GM18526 (cell line): ENCODE results near the gene CRIM1.

Experiments
- POLR2A ChIP-seq: IDR thresholded peaks from 3 replicates; pipeline ENCODE4 v1.6.1; 2011; ENCODE audit not compliant: insufficient read length; ENCODE audit errors: extremely low read depth

Gene CRIM1

DNA sequence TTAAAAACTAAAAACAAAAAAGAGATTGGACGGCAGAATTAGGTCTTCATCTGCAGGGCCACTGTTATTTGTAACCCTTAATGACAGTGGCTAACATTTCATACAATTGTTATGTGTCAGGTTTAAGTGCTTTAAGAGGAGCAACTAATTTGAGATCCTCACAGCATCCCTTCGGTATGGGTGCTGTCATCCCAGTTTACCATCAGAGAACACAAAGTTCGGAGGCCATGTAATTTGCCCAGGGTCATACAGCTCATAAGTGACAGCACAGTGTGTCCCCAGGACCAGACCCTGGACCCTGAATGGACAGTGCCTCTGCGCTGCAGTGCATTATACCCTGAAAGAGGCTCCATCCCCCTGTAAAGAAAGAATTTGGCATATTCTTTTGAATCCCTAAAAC, 127.7 kb downstream of the CRIM1 start:
- no peak for TF ChIP-seq POLR2A

- TF ChIP-seq POLR2A, result no peak
Measured at GRCh38 chr2:36484454-36484853, 128.9 kb downstream of the CRIM1 start.

GRCh38 chr2:36485521-36485920, 129.9 kb downstream of the CRIM1 start:
- TF ChIP-seq POLR2A, result no peak

DNA sequence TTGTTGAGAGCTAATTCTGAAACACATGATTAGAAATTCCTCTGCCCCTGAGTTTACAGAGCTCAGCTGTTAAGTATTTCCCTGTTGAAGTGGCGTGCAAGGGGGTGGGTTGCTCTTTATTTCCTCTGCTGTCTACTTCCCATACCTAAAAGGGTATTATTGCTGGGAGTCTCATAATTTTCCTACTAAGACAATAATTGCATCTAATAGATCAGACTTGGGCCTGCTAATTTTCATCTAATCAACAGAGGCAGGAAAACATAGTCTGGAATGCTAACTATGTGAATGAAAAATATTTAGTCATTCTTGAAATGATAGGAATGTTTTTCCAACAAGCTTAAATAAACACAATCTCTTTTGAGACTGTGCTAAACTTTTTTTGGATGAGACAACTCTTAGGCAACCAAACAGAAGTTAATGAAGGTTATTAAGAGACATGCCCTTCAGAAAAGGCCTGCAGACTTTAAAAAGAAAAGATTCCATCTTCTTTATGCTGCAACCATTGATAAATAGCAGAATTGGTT, 131.0 kb downstream of the CRIM1 start:
- no peak for TF ChIP-seq POLR2A

DNA sequence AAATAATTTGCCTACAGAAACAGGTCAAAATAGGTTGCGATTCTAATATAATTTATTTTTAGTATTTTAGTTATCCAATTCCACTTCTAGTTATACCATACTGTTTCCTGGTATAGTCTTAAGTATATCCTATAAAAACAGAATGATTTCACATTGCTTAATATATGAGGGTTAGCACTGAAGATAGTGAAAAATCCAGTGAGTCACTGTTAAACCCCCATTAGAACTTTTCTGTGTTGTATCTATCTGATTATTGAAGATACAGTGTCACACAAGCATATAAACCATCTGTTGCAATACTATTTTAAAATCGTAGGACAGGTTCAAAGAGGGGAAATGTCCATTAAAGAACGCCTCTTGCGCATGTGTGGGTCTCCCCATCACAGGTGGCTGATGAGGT, 132.4 kb downstream of the CRIM1 start:
- no peak for TF ChIP-seq POLR2A

DNA sequence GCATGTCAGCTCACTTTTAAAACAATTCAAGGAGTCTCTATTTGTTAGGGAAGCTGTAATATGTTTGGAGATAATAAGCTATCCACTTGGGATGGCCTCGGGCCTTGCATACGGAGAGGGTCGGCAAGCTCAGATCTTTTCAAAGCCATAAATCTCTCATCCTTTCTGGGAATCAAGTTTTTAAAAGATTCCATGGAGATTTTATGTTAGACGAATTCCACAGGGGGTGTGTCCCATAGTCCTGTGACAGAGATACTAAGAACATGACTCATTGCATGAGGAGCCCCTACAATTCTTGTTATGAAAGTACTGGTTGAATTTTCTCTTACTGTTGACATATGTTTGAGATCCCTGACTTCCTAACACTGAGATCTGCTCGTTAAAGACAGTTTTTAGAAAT, 133.7 kb downstream of the CRIM1 start:
- no peak for TF ChIP-seq POLR2A

- no peak for TF ChIP-seq POLR2A
Measured at GRCh38 chr2:36490749-36491148, 135.2 kb downstream of the CRIM1 start.

GRCh38 chr2:36492216-36492945, 136.8 kb downstream of the CRIM1 start:
- no peak for TF ChIP-seq POLR2A

DNA sequence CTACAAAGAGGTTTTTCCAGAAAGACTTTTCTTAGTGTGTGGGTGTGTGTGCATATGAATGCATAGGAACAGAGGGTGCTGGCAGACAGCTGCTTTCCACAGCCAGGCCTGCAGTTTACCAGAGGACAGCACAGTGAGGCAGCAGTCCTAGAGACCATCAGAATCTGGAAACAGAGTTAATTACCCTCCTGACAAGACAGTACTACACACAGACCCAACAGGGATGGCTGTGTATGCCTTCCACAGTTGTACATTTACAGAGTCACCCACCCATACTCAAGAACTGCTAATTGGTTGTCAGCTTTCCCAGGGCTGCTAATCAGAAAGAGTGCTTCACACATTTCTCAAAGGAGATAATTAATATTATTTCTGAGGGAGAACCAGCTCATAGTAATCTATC, 137.7 kb downstream of the CRIM1 start:
- TF ChIP-seq POLR2A, result no peak

DNA sequence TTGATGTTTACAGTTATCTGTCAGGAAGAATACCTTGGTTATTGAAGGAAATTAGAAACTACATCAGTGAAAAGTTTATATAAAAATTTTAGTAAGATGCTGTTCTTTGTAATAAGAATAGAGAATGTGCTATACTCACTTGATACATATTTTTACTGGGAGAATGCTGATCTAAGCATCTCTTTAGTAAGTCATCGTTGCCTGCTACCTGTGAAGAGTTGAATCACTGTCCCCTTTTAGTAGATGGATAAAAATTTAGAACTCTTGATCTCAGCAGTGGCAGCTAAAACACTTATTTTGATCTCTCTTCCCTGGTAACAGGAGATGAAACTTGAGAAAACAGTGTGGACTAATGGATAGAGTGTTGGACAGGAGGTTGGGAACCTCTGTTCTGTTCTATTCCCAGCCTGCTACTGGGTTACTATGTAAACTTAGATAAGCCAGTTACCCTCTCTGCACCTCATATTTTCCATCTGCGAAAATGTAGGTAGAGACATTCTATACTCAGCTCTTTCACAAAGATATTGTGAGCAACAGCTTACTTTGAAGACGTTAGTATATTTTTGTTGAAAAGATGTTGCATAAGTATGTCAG, 142.1 kb downstream of the CRIM1 start:
- TF ChIP-seq POLR2A, result no peak

- TF ChIP-seq POLR2A, result no peak
Measured at GRCh38 chr2:36499128-36499820, 143.7 kb downstream of the CRIM1 start.

DNA sequence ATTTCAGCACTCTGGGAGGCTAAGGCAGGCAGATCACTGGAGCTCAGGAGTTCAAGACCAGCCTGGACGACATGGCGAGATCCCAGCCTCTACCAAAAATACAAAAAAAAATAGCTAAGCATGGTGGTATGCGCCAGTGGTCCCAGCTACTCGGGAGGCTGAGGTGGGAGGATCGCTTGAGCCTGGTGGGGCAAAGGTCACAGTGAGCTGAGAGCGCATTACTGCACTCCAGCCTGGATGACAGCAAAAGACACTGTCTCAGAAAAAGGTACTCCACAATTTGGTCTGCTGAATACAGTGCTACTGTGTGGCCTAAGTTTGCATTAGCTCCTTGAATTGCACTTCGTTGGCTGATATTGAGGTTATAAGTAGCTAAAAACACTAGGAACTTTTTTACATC, 144.5 kb downstream of the CRIM1 start:
- no peak for TF ChIP-seq POLR2A

GRCh38 chr2:36502081-36502480, 146.5 kb downstream of the CRIM1 start:
- TF ChIP-seq POLR2A, result no peak

- TF ChIP-seq POLR2A, result no peak
Measured at GRCh38 chr2:36507408-36507812, 151.8 kb downstream of the CRIM1 start.

- TF ChIP-seq POLR2A, result no peak
Measured at GRCh38 chr2:36509075-36509474, 153.5 kb downstream of the CRIM1 start.

DNA sequence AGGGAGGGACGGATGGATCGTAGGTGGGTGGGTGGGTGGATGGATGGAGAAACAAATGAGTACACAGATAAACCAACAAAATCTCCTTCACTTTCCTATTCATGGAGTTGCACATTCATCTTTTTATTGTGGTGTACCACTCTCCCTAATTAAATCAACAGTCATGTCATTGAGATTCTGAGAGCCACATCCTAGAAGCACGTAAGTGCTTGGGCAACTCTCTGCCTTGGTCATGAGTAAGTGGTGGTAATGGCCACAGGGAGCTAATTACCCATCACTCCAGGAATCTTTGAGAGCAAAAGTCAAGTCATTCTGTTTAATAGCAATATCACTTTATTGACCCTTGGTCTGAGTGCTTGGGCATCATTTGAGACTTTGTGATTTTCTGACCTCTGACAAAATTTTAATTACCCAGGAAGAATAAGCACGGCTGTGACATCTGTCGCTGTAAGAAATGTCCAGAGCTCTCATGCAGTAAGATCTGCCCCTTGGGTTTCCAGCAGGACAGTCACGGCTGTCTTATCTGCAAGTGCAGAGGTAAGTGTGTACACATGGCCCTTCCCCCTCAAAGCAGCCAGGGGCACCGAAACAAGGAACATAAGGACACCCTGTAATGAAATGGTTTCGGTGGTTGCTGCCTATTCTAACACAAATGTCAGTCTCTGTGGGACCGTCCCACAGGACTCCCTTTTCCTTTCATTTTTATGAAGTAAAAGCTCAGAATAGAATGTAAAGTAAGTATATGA, 156.5 kb downstream of the CRIM1 start:
- no peak for TF ChIP-seq POLR2A

DNA sequence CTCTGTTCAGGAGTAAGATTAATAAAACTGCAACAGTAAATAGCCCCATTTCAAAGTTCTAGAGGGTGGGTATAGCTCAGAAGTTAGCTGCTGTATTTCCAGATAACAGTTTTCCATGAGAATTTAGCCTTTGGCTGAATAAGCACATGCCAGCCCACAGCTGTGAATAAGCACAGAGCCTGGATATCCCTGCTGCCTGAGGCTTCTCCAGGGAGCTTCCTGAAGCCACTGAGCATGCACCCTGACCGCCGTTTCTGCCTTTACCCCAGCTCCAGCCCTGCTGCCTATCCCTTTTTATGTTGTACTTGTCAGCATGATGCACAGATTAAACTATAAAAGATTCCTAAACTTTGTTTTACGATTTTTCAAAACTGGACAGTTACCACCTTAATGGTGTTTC, 157.1 kb downstream of the CRIM1 start:
- TF ChIP-seq POLR2A, result no peak
